ENCODE data around the gene LENG8. TPM values are rescaled to one million over a fixed set of nuclear protein-coding genes. Genes with fewer than 3 reads are reported as not detected.
"Not testable (repeated sequence)": the region's sequence is repeated elsewhere in the genome, so short reads cannot be mapped to it uniquely, and the experiment has no call there.

Gene LENG8
- total and polyA plus RNA-seq, 9 donors: 28.7 to 155 (median 104) TPM

GRCh38 chr19:54493967-54494585 lies 45.1 kb downstream of the LENG8 start:
- Histone ChIP-seq H3K27ac (ENCODE audit: low read length) (no peak overlapping the region), H3K36me3 (ENCODE audit: control insufficient read depth, insufficient read depth, low read length) (no peaks in the 10 kb centered on the region), H3K9me3 (replicated peaks; ENCODE audit: control insufficient read depth, low read depth, low read length) (no peaks in the 10 kb centered on the region), H3K4me3 (ENCODE audit: low read length) (no peak overlapping the region), H3K27me3 (ENCODE audit: control insufficient read depth, insufficient read depth, low read length) (peaks cover 2% of the 10 kb centered on the region), H3K4me1 (ENCODE audit: control insufficient read depth, insufficient read depth, low read length) (no peaks in the 10 kb centered on the region)
- DNase-seq: no peak
- 65% methylated on average over 3 of the region's 10 CpGs for WGBS (ENCODE audit: insufficient coverage)

GRCh38 chr19:54495284-54495683 lies 46.3 kb downstream of the LENG8 start:
- not testable (repeated sequence) for H3K27ac ChIP-seq (ENCODE audit: low read length); DNase-seq; H3K27me3 ChIP-seq (ENCODE audit: control insufficient read depth, insufficient read depth, low read length); H3K36me3 ChIP-seq (ENCODE audit: control insufficient read depth, insufficient read depth, low read length); H3K9me3 ChIP-seq (replicated peaks; ENCODE audit: control insufficient read depth, low read depth, low read length); H3K4me1 ChIP-seq (ENCODE audit: control insufficient read depth, insufficient read depth, low read length); H3K4me3 ChIP-seq (ENCODE audit: low read length)
- 74% methylated on average over 3 of the region's 5 CpGs for WGBS (ENCODE audit: insufficient coverage)

GRCh38 chr19:54497747-54498450 lies 48.9 kb downstream of the LENG8 start:
- H3K4me3 ChIP-seq (ENCODE audit: low read length); H3K36me3 ChIP-seq (ENCODE audit: control insufficient read depth, insufficient read depth, low read length); H3K4me1 ChIP-seq (ENCODE audit: control insufficient read depth, insufficient read depth, low read length); DNase-seq; H3K9me3 ChIP-seq (replicated peaks; ENCODE audit: control insufficient read depth, low read depth, low read length); H3K27me3 ChIP-seq (ENCODE audit: control insufficient read depth, insufficient read depth, low read length); H3K27ac ChIP-seq (ENCODE audit: low read length): not testable (repeated sequence)
- 92% methylated on average over 3 of the region's 15 CpGs for WGBS (ENCODE audit: insufficient coverage)

- 78% methylated on average over 5 of the region's 9 CpGs for WGBS (ENCODE audit: insufficient coverage)
- not testable (repeated sequence) for H3K4me3 ChIP-seq (ENCODE audit: low read length); H3K27me3 ChIP-seq (ENCODE audit: control insufficient read depth, insufficient read depth, low read length)
These were observed 49.4 kb downstream of the LENG8 start for GRCh38 chr19:54498451-54498772.

GRCh38 chr19:54502518-54503048 lies 53.6 kb downstream of the LENG8 start, which contains the start of gene LAIR2:
TSS of gene LAIR2 (plus strand) at chr19:54502831. CDS start at chr19:54502919, 88 bp downstream.
- no peak for DNase-seq
- H3K4me3 ChIP-seq (ENCODE audit: low read length): no peak within 1 kb of the TSS
- H3K27me3 ChIP-seq (ENCODE audit: control insufficient read depth, insufficient read depth, low read length): no peaks in the 10 kb centered on the region
- WGBS (ENCODE audit: insufficient coverage): 33% methylated on average over 3 of the region's 14 CpGs
- H3K27ac ChIP-seq (ENCODE audit: low read length): no peak within 1 kb of the TSS
- H3K36me3 ChIP-seq (ENCODE audit: control insufficient read depth, insufficient read depth, low read length): no peaks in the 10 kb centered on the region
- H3K4me1 ChIP-seq (ENCODE audit: control insufficient read depth, insufficient read depth, low read length): no peaks in the 10 kb centered on the region
- H3K9me3 ChIP-seq (replicated peaks; ENCODE audit: control insufficient read depth, low read depth, low read length): no peaks in the 10 kb centered on the region

More at GRCh38 chr19:54498451-54498772, 49.4 kb downstream of the LENG8 start:
- not testable (repeated sequence) for H3K36me3 ChIP-seq (ENCODE audit: control insufficient read depth, insufficient read depth, low read length); H3K9me3 ChIP-seq (replicated peaks; ENCODE audit: control insufficient read depth, low read depth, low read length); H3K4me1 ChIP-seq (ENCODE audit: control insufficient read depth, insufficient read depth, low read length); DNase-seq; H3K27ac ChIP-seq (ENCODE audit: low read length)

GRCh38 chr19:54505542-54505941 lies 56.5 kb downstream of the LENG8 start:
- H3K4me3 ChIP-seq (ENCODE audit: low read length); H3K9me3 ChIP-seq (replicated peaks; ENCODE audit: control insufficient read depth, low read depth, low read length); H3K4me1 ChIP-seq (ENCODE audit: control insufficient read depth, insufficient read depth, low read length); H3K36me3 ChIP-seq (ENCODE audit: control insufficient read depth, insufficient read depth, low read length); H3K27me3 ChIP-seq (ENCODE audit: control insufficient read depth, insufficient read depth, low read length); H3K27ac ChIP-seq (ENCODE audit: low read length); DNase-seq: not testable (repeated sequence)
- 69% methylated on average over 1 of the region's 4 CpGs for WGBS (ENCODE audit: insufficient coverage)

GRCh38 chr19:54506079-54506478 lies 57.1 kb downstream of the LENG8 start:
- DNase-seq: no peak
- WGBS (ENCODE audit: insufficient coverage): 76% methylated on average over 4 of the region's 10 CpGs
- Histone ChIP-seq H3K4me1 (ENCODE audit: control insufficient read depth, insufficient read depth, low read length) (no peaks in the 10 kb centered on the region), H3K9me3 (replicated peaks; ENCODE audit: control insufficient read depth, low read depth, low read length) (no peaks in the 10 kb centered on the region), H3K27ac (ENCODE audit: low read length) (no peak overlapping the region), H3K27me3 (ENCODE audit: control insufficient read depth, insufficient read depth, low read length) (no peaks in the 10 kb centered on the region), H3K36me3 (ENCODE audit: control insufficient read depth, insufficient read depth, low read length) (no peaks in the 10 kb centered on the region), H3K4me3 (ENCODE audit: low read length) (no peak overlapping the region)

GRCh38 chr19:54507038-54507717 lies 58.2 kb downstream of the LENG8 start:
- WGBS (ENCODE audit: insufficient coverage): 78% methylated on average over 5 of the region's 15 CpGs
- H3K9me3 ChIP-seq (replicated peaks; ENCODE audit: control insufficient read depth, low read depth, low read length); H3K4me3 ChIP-seq (ENCODE audit: low read length); H3K36me3 ChIP-seq (ENCODE audit: control insufficient read depth, insufficient read depth, low read length); DNase-seq; H3K27ac ChIP-seq (ENCODE audit: low read length); H3K27me3 ChIP-seq (ENCODE audit: control insufficient read depth, insufficient read depth, low read length); H3K4me1 ChIP-seq (ENCODE audit: control insufficient read depth, insufficient read depth, low read length): not testable (repeated sequence)

GRCh38 chr19:54507824-54508223 lies 58.8 kb downstream of the LENG8 start:
- Histone ChIP-seq H3K27me3 (ENCODE audit: control insufficient read depth, insufficient read depth, low read length) (no peaks in the 10 kb centered on the region), H3K9me3 (replicated peaks; ENCODE audit: control insufficient read depth, low read depth, low read length) (no peaks in the 10 kb centered on the region), H3K4me1 (ENCODE audit: control insufficient read depth, insufficient read depth, low read length) (no peaks in the 10 kb centered on the region), H3K36me3 (ENCODE audit: control insufficient read depth, insufficient read depth, low read length) (no peaks in the 10 kb centered on the region), H3K27ac (ENCODE audit: low read length) (no peak overlapping the region), H3K4me3 (ENCODE audit: low read length) (no peak overlapping the region)
- DNase-seq: no peak
- WGBS (ENCODE audit: insufficient coverage): 46% methylated on average over 12 of the region's 12 CpGs

- H3K27ac ChIP-seq (ENCODE audit: low read length); H3K36me3 ChIP-seq (ENCODE audit: control insufficient read depth, insufficient read depth, low read length); DNase-seq; H3K9me3 ChIP-seq (replicated peaks; ENCODE audit: control insufficient read depth, low read depth, low read length); H3K27me3 ChIP-seq (ENCODE audit: control insufficient read depth, insufficient read depth, low read length); H3K4me1 ChIP-seq (ENCODE audit: control insufficient read depth, insufficient read depth, low read length); H3K4me3 ChIP-seq (ENCODE audit: low read length): not testable (repeated sequence)
- no CpG with 5 or more reads among the region's 3 CpGs for WGBS (ENCODE audit: insufficient coverage)
These were observed 59.5 kb downstream of the LENG8 start for GRCh38 chr19:54508487-54508886.

All from muscle of leg (tissue), 11 donors.